Measurements from ENCODE around the gene EAF1.

GRCh38 chr3:15443826-15444524, 16.6 kb downstream of the EAF1 start:
- TF ChIP-seq POLR2AphosphoS5 (IDR thresholded peaks at IDR 0.05; ENCODE audit: low read depth, low read length) (no peak), TAF1 (IDR thresholded peaks at IDR 0.05; ENCODE audit: borderline replicate concordance, insufficient read depth, low read length) (no peak), SIN3A (IDR thresholded peaks at IDR 0.05; ENCODE audit: borderline replicate concordance, insufficient read depth, low read length) (no peak), FOXP2 (optimal IDR thresholded peaks at IDR 0.05; ENCODE audit: borderline replicate concordance, extremely low read depth, extremely low read length, insufficient read depth) (no peak)
- TF ChIP-seq, protein P1, sequence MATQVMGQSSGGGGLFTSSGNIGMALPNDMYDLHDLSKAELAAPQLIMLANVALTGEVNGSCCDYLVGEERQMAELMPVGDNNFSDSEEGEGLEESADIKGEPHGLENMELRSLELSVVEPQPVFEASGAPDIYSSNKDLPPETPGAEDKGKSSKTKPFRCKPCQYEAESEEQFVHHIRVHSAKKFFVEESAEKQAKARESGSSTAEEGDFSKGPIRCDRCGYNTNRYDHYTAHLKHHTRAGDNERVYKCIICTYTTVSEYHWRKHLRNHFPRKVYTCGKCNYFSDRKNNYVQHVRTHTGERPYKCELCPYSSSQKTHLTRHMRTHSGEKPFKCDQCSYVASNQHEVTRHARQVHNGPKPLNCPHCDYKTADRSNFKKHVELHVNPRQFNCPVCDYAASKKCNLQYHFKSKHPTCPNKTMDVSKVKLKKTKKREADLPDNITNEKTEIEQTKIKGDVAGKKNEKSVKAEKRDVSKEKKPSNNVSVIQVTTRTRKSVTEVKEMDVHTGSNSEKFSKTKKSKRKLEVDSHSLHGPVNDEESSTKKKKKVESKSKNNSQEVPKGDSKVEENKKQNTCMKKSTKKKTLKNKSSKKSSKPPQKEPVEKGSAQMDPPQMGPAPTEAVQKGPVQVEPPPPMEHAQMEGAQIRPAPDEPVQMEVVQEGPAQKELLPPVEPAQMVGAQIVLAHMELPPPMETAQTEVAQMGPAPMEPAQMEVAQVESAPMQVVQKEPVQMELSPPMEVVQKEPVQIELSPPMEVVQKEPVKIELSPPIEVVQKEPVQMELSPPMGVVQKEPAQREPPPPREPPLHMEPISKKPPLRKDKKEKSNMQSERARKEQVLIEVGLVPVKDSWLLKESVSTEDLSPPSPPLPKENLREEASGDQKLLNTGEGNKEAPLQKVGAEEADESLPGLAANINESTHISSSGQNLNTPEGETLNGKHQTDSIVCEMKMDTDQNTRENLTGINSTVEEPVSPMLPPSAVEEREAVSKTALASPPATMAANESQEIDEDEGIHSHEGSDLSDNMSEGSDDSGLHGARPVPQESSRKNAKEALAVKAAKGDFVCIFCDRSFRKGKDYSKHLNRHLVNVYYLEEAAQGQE (IDR thresholded peaks at IDR 0.05; ENCODE audit: insufficient read depth in 1 of 2, low read depth in 2 of 2, low read length in 2 of 2): no peak
